ENCODE measurements around the gene KCNJ16. TPM values are rescaled to one million over a fixed set of nuclear protein-coding genes. Genes with fewer than 3 reads are reported as not detected.

The KCNJ16 gene
- total RNA-seq, 4 donors from 2014 or later, result 0.54 to 0.96 TPM; not detected in 2

- Histone ChIP-seq H3K4me1 (peaks cover 0 to 3% (median 0%) of the 10 kb centered on the region in 3 donors), H3K36me3 (no peaks in the 10 kb centered on the region), H3K9me3 (no peaks in the 10 kb centered on the region), H3K27me3 (no peaks in the 10 kb centered on the region), H3K27ac (no peak overlapping the region), H3K4me3 (no peak overlapping the region)
- TF ChIP-seq POLR2AphosphoS5 (IDR thresholded peaks at IDR 0.05) (no peak), POLR2A (IDR thresholded peaks at IDR 0.05) (no peak)
- no peak for ATAC-seq
Measured at GRCh38 chr17:70033165-70033564, 41.9 kb upstream of the KCNJ16 start.

GRCh38 chr17:70034158-70034557 is 40.9 kb upstream of the KCNJ16 start:
- Histone ChIP-seq H3K9me3 (no peaks in the 10 kb centered on the region), H3K27me3 (no peaks in the 10 kb centered on the region), H3K36me3 (no peaks in the 10 kb centered on the region), H3K4me3 (no peak overlapping the region), H3K27ac (no peak overlapping the region), H3K4me1 (peaks cover 0 to 2% (median 0%) of the 10 kb centered on the region in 3 donors)
- no peak for ATAC-seq
- 64 to 68% methylated on average over 3 to 5 of the region's 5 CpGs for WGBS, 2 donors (ENCODE audit: low coverage in 1 of 2)
- TF ChIP-seq CTCF (IDR thresholded peaks at IDR 0.05) (no peak), POLR2AphosphoS5 (IDR thresholded peaks at IDR 0.05) (no peak), POLR2A (IDR thresholded peaks at IDR 0.05) (no peak), EP300 (IDR thresholded peaks at IDR 0.05) (no peak)

- TF ChIP-seq POLR2A (IDR thresholded peaks at IDR 0.05) (no peak), EP300 (IDR thresholded peaks at IDR 0.05) (no peak), CTCF (IDR thresholded peaks at IDR 0.05) (no peak), POLR2AphosphoS5 (IDR thresholded peaks at IDR 0.05) (no peak)
- WGBS, 2 donors (ENCODE audit: low coverage in 1 of 2), result 54 to 56% methylated on average over 2 of the region's 2 CpGs
- H3K9me3 ChIP-seq, result no peaks in the 10 kb centered on the region
- H3K27me3 ChIP-seq, result no peaks in the 10 kb centered on the region
- no peaks in the 10 kb centered on the region for H3K36me3 ChIP-seq
- H3K4me1 ChIP-seq, result no peaks in the 10 kb centered on the region
- no peak overlapping the region for H3K27ac ChIP-seq
- no peak for ATAC-seq
- no peak overlapping the region for H3K4me3 ChIP-seq
Measured at GRCh38 chr17:70037498-70037897, 37.5 kb upstream of the KCNJ16 start.

- Histone ChIP-seq H3K4me1 (no peaks in the 10 kb centered on the region), H3K36me3 (no peaks in the 10 kb centered on the region), H3K4me3 (no peak overlapping the region), H3K9me3 (no peaks in the 10 kb centered on the region), H3K27me3 (no peaks in the 10 kb centered on the region), H3K27ac (no peak overlapping the region)
- TF ChIP-seq CTCF (IDR thresholded peaks at IDR 0.05) (no peak), POLR2A (IDR thresholded peaks at IDR 0.05) (no peak), EP300 (IDR thresholded peaks at IDR 0.05) (no peak), POLR2AphosphoS5 (IDR thresholded peaks at IDR 0.05) (no peak)
- 72 to 84% methylated on average over 2 of the region's 2 CpGs for WGBS, 2 donors (ENCODE audit: low coverage in 1 of 2)
- no peak for ATAC-seq
Measured at GRCh38 chr17:70040336-70040735, 34.7 kb upstream of the KCNJ16 start.

GRCh38 chr17:70041061-70041460 is 34.0 kb upstream of the KCNJ16 start:
- TF ChIP-seq POLR2AphosphoS5 (IDR thresholded peaks at IDR 0.05) (no peak), CTCF (IDR thresholded peaks at IDR 0.05) (no peak), EP300 (IDR thresholded peaks at IDR 0.05) (no peak), POLR2A (IDR thresholded peaks at IDR 0.05) (no peak)
- WGBS, 2 donors (ENCODE audit: low coverage in 1 of 2), result 83 to 88% methylated on average over 1 of the region's 1 CpG
- no peaks in the 10 kb centered on the region for H3K9me3 ChIP-seq
- ATAC-seq, result no peak
- H3K27ac ChIP-seq, result no peak overlapping the region
- H3K4me1 ChIP-seq, result no peaks in the 10 kb centered on the region
- no peaks in the 10 kb centered on the region for H3K27me3 ChIP-seq
- H3K4me3 ChIP-seq, result no peak overlapping the region
- no peaks in the 10 kb centered on the region for H3K36me3 ChIP-seq
